NCI-H2107 treated with DMSO at 0.1 percent for 48 hours (cell line): Measurements from ENCODE around the gene EPSTI1.
"Not testable (repeated sequence)": the region's sequence is repeated elsewhere in the genome, so short reads cannot be mapped to it uniquely, and the experiment has no call there.

Experiments
- DNase-seq: peaks from one replicate; lab custom pipeline; 2025; ENCODE audit not compliant: unreplicated experiment; lab: John Stamatoyannopoulos, UW

The EPSTI1 gene

GRCh38 chr13:43005460-43006236 is 13.6 kb upstream of the EPSTI1 start:
- no peak for DNase-seq

- no peak for DNase-seq
Observed at GRCh38 chr13:43003729-43004128, 11.7 kb upstream of the EPSTI1 start.

- DNase-seq = no peak
Observed at GRCh38 chr13:43003010-43003409, 11.0 kb upstream of the EPSTI1 start.

GRCh38 chr13:43002021-43002420 is 10.0 kb upstream of the EPSTI1 start:
- DNase-seq = no peak

GRCh38 chr13:43000676-43001075 is 8.6 kb upstream of the EPSTI1 start:
- DNase-seq = no peak

GRCh38 chr13:42999491-42999890 is 7.5 kb upstream of the EPSTI1 start:
- DNase-seq = no peak

GRCh38 chr13:42997381-42997780 is 5.3 kb upstream of the EPSTI1 start:
- DNase-seq = no peak

- DNase-seq = no peak
Observed at GRCh38 chr13:42996584-42996983, 4.5 kb upstream of the EPSTI1 start.

- no peak for DNase-seq
Observed at GRCh38 chr13:42994878-42995277, 2.8 kb upstream of the EPSTI1 start.

GRCh38 chr13:42992764-42993122 is 702 bp upstream of the EPSTI1 start:
- DNase-seq = no peak

GRCh38 chr13:42991233-42991897 is 676 bp downstream of the EPSTI1 start:
- DNase-seq = not testable (repeated sequence)

- no peak for DNase-seq
Observed at GRCh38 chr13:42990291-42991232, 1.5 kb downstream of the EPSTI1 start.

GRCh38 chr13:42986176-42986574 is 5.9 kb downstream of the EPSTI1 start:
- no peak for DNase-seq

- DNase-seq = no peak
Observed at GRCh38 chr13:42985312-42986175, 6.5 kb downstream of the EPSTI1 start.

- no peak for DNase-seq
Observed at GRCh38 chr13:42984691-42985090, 7.3 kb downstream of the EPSTI1 start.

- DNase-seq = no peak
Observed at GRCh38 chr13:42984026-42984425, 8.0 kb downstream of the EPSTI1 start.

GRCh38 chr13:42981853-42982252 is 10.2 kb downstream of the EPSTI1 start:
- no peak for DNase-seq

GRCh38 chr13:42981317-42981716 is 10.7 kb downstream of the EPSTI1 start:
- no peak for DNase-seq

GRCh38 chr13:42977219-42977659 is 14.8 kb downstream of the EPSTI1 start:
- no peak for DNase-seq

GRCh38 chr13:42976066-42976465 is 16.0 kb downstream of the EPSTI1 start:
- DNase-seq = no peak

- no peak for DNase-seq
Observed at GRCh38 chr13:42973581-42973980, 18.5 kb downstream of the EPSTI1 start.
